ENCODE results near the gene ANKRD52. TPM values are rescaled to one million over a fixed set of nuclear protein-coding genes. Genes with fewer than 3 reads are reported as not detected.

The ANKRD52 gene
- total and polyA plus RNA-seq, 9 of the 15 experiments (the other 6 are each of a cell fraction or from before 2014, with no cell fraction given) = 0.52 to 46.8 (median 7.9) TPM

DNA sequence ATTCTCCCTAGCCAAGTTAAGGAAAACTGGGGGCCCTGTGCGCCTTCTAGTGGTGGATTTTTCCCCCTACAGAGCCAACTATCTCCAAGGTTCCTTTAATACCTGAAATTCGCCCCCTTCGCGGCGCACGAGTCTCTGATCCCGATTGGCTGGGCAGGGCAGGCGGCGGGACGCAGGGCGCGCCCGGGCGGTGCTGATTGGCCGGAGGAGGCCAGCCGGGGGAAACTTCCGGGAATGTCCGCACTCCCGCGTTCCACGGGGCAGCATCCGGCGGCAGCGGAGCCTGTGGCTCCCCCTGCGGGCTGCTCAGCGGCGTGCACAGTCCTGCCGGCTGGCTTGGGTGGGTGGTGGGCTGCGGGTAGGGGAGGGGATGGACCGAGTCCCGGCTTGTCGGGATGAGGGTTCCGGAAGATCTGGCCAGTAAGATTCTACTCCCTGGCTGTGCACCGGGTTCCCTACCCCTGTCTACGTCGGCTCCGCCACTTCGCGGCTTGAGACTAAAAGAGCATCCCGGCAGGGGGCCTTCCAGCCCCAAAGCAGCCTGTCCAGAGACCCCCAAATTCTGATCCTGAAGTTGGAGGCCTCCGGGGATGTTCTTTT lies 34.0 kb downstream of the ANKRD52 start, which contains the start of gene NABP2 (continued):
- TF ChIP-seq, protein P1, sequence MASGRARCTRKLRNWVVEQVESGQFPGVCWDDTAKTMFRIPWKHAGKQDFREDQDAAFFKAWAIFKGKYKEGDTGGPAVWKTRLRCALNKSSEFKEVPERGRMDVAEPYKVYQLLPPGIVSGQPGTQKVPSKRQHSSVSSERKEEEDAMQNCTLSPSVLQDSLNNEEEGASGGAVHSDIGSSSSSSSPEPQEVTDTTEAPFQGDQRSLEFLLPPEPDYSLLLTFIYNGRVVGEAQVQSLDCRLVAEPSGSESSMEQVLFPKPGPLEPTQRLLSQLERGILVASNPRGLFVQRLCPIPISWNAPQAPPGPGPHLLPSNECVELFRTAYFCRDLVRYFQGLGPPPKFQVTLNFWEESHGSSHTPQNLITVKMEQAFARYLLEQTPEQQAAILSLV (tag; IDR thresholded peaks at IDR 0.05) = no peak
- TF ChIP-seq, protein P2, sequence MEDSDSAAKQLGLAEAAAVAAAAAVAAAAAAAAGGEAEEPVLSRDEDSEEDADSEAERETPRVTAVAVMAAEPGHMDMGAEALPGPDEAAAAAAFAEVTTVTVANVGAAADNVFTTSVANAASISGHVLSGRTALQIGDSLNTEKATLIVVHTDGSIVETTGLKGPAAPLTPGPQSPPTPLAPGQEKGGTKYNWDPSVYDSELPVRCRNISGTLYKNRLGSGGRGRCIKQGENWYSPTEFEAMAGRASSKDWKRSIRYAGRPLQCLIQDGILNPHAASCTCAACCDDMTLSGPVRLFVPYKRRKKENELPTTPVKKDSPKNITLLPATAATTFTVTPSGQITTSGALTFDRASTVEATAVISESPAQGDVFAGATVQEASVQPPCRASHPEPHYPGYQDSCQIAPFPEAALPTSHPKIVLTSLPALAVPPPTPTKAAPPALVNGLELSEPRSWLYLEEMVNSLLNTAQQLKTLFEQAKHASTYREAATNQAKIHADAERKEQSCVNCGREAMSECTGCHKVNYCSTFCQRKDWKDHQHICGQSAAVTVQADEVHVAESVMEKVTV (CRISPR knock-in tag; IDR thresholded peaks at IDR 0.05) = peak; percentile 45; the same call in 1 of the 2 replicates
- TF ChIP-seq NRF1 (conservative IDR thresholded peaks at IDR 0.05 in 1 of 2, IDR thresholded peaks at IDR 0.05 in 1 of 2) (peak; percentile 75 to 79), ATF1 (CRISPR knock-in tag; IDR thresholded peaks at IDR 0.05) (no peak), ATF1 (tag; IDR thresholded peaks at IDR 0.05) (peak; percentile 88), RBM25 (IDR thresholded peaks at IDR 0.05; ENCODE audit: low read depth, low read length, severe bottlenecking) (peak; percentile 99), RFX1 (IDR thresholded peaks at IDR 0.05) (no peak), MAZ (CRISPR knock-in tag; conservative IDR thresholded peaks at IDR 0.05 in 1 of 2, IDR thresholded peaks at IDR 0.05 in 1 of 2) (peak; percentile 77 to 82; a peak in 2 of 4 replicates), SIN3A (IDR thresholded peaks at IDR 0.05; ENCODE audit: borderline replicate concordance in 2 of 2, control insufficient read depth in 1 of 2, low read depth in 2 of 2, low read length in 2 of 2) (peak; percentile 16 to 48; a peak in 2 of 4 replicates), CCAR2 (IDR thresholded peaks at IDR 0.05; ENCODE audit: low read depth, low read length) (no peak), CXXC5 (CRISPR knock-in tag; IDR thresholded peaks at IDR 0.05) (peak; percentile 99), TAF1 (IDR thresholded peaks at IDR 0.05; ENCODE audit: control insufficient read depth, extremely low read depth, insufficient read depth, low read length, severe bottlenecking) (peak; percentile 66), CHD2 (IDR thresholded peaks at IDR 0.05; ENCODE audit: low read depth, low read length) (peak; percentile 65; the same call in 1 of the 2 replicates), PCBP1 (IDR thresholded peaks at IDR 0.05; ENCODE audit: low read depth, low read length, poor library complexity, severe bottlenecking) (peak; percentile 80), ZNF586 (CRISPR knock-in tag; conservative IDR thresholded peaks at IDR 0.05) (no peak)
- TF ChIP-seq, protein P3, sequence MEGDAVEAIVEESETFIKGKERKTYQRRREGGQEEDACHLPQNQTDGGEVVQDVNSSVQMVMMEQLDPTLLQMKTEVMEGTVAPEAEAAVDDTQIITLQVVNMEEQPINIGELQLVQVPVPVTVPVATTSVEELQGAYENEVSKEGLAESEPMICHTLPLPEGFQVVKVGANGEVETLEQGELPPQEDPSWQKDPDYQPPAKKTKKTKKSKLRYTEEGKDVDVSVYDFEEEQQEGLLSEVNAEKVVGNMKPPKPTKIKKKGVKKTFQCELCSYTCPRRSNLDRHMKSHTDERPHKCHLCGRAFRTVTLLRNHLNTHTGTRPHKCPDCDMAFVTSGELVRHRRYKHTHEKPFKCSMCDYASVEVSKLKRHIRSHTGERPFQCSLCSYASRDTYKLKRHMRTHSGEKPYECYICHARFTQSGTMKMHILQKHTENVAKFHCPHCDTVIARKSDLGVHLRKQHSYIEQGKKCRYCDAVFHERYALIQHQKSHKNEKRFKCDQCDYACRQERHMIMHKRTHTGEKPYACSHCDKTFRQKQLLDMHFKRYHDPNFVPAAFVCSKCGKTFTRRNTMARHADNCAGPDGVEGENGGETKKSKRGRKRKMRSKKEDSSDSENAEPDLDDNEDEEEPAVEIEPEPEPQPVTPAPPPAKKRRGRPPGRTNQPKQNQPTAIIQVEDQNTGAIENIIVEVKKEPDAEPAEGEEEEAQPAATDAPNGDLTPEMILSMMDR (IDR thresholded peaks at IDR 0.05 in 2 of 3, conservative IDR thresholded peaks at IDR 0.05 in 1 of 3; ENCODE audit: insufficient read depth in 2 of 3, low read depth in 1 of 3, low read length in 3 of 3) = peak; percentile 81 to 96 (median 81)
- TF ChIP-seq, protein P4, sequence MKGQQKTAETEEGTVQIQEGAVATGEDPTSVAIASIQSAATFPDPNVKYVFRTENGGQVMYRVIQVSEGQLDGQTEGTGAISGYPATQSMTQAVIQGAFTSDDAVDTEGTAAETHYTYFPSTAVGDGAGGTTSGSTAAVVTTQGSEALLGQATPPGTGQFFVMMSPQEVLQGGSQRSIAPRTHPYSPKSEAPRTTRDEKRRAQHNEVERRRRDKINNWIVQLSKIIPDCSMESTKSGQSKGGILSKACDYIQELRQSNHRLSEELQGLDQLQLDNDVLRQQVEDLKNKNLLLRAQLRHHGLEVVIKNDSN (CRISPR knock-in tag; IDR thresholded peaks at IDR 0.05) = peak; percentile 80
- TF ChIP-seq, protein P5, sequence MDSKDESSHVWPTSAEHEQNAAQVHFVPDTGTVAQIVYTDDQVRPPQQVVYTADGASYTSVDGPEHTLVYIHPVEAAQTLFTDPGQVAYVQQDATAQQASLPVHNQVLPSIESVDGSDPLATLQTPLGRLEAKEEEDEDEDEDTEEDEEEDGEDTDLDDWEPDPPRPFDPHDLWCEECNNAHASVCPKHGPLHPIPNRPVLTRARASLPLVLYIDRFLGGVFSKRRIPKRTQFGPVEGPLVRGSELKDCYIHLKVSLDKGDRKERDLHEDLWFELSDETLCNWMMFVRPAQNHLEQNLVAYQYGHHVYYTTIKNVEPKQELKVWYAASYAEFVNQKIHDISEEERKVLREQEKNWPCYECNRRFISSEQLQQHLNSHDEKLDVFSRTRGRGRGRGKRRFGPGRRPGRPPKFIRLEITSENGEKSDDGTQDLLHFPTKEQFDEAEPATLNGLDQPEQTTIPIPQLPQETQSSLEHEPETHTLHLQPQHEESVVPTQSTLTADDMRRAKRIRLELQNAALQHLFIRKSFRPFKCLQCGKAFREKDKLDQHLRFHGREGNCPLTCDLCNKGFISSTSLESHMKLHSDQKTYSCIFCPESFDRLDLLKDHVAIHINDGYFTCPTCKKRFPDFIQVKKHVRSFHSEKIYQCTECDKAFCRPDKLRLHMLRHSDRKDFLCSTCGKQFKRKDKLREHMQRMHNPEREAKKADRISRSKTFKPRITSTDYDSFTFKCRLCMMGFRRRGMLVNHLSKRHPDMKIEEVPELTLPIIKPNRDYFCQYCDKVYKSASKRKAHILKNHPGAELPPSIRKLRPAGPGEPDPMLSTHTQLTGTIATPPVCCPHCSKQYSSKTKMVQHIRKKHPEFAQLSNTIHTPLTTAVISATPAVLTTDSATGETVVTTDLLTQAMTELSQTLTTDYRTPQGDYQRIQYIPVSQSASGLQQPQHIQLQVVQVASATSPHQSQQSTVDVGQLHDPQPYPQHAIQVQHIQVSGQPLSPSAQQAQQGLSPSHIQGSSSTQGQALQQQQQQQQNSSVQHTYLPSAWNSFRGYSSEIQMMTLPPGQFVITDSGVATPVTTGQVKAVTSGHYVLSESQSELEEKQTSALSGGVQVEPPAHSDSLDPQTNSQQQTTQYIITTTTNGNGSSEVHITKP (IDR thresholded peaks at IDR 0.05; ENCODE audit: partially characterized antibody) = peak; percentile 56

All from K562 (cell line).